ENCODE measurements around the gene SLC6A18.

- TF ChIP-seq, protein P1, sequence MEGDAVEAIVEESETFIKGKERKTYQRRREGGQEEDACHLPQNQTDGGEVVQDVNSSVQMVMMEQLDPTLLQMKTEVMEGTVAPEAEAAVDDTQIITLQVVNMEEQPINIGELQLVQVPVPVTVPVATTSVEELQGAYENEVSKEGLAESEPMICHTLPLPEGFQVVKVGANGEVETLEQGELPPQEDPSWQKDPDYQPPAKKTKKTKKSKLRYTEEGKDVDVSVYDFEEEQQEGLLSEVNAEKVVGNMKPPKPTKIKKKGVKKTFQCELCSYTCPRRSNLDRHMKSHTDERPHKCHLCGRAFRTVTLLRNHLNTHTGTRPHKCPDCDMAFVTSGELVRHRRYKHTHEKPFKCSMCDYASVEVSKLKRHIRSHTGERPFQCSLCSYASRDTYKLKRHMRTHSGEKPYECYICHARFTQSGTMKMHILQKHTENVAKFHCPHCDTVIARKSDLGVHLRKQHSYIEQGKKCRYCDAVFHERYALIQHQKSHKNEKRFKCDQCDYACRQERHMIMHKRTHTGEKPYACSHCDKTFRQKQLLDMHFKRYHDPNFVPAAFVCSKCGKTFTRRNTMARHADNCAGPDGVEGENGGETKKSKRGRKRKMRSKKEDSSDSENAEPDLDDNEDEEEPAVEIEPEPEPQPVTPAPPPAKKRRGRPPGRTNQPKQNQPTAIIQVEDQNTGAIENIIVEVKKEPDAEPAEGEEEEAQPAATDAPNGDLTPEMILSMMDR (IDR thresholded peaks at IDR 0.05; ENCODE audit: low read depth, low read length, poor library complexity, severe bottlenecking), result no peak
- no peak for TF ChIP-seq EZH2phosphoT487 (IDR thresholded peaks at IDR 0.05; ENCODE audit: borderline replicate concordance, low read length)
Observed at GRCh38 chr5:1175801-1176472, 49.2 kb upstream of the SLC6A18 start.
